ENCODE data around the gene CNTNAP2. TPM values are rescaled to one million over a fixed set of nuclear protein-coding genes. Genes with fewer than 3 reads are reported as not detected.
"Not testable (repeated sequence)": the region's sequence is repeated elsewhere in the genome, so short reads cannot be mapped to it uniquely, and the experiment has no call there.

CNTNAP2 gene
- total RNA-seq, 3 donors from 2014 or later (not counting 1 experiment from before 2014, with no cell fraction given): 0.18 to 1.1 TPM; not detected in 1

- peaks cover 4% of the 10 kb centered on the region for H3K9me3 ChIP-seq (ENCODE audit: control insufficient read depth, insufficient read depth, low read length)
- H3K27ac ChIP-seq (ENCODE audit: low read length): no peak overlapping the region
- Mint-ChIP-seq H3K4me1 (peaks cover 0 to 13% of the 10 kb centered on the region in 2 donors), H3K36me3 (no peaks in the 10 kb centered on the region), H3K27ac (no peak overlapping the region), H3K9me3 (peaks cover 13 to 18% of the 10 kb centered on the region in 2 donors), H3K27me3 (ENCODE audit: low read depth in 2 of 2) (peaks cover 13 to 30% of the 10 kb centered on the region in 2 donors), H3K4me3 (no peak overlapping the region)
- DNase-seq (no peak), ATAC-seq (no peak)
- WGBS (ENCODE audit: insufficient coverage): 92% methylated on average over 9 of the region's 9 CpGs
- H3K4me1 ChIP-seq (ENCODE audit: control insufficient read depth, insufficient read depth, low read length): no peaks in the 10 kb centered on the region
- TF ChIP-seq, protein P1, sequence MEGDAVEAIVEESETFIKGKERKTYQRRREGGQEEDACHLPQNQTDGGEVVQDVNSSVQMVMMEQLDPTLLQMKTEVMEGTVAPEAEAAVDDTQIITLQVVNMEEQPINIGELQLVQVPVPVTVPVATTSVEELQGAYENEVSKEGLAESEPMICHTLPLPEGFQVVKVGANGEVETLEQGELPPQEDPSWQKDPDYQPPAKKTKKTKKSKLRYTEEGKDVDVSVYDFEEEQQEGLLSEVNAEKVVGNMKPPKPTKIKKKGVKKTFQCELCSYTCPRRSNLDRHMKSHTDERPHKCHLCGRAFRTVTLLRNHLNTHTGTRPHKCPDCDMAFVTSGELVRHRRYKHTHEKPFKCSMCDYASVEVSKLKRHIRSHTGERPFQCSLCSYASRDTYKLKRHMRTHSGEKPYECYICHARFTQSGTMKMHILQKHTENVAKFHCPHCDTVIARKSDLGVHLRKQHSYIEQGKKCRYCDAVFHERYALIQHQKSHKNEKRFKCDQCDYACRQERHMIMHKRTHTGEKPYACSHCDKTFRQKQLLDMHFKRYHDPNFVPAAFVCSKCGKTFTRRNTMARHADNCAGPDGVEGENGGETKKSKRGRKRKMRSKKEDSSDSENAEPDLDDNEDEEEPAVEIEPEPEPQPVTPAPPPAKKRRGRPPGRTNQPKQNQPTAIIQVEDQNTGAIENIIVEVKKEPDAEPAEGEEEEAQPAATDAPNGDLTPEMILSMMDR (IDR thresholded peaks at IDR 0.05): no peak
- no peaks in the 10 kb centered on the region for H3K27me3 ChIP-seq (ENCODE audit: control insufficient read depth, insufficient read depth, low read length)
- no peaks in the 10 kb centered on the region for H3K36me3 ChIP-seq (ENCODE audit: control insufficient read depth, insufficient read depth, low read length)
- H3K4me3 ChIP-seq (ENCODE audit: low read length): no peak overlapping the region
- intact Hi-C loops (cut with micrococcal nuclease): no loop called here
Measured at GRCh38 chr7:148330822-148331221, 2214.2 kb downstream of the CNTNAP2 start.

- intact Hi-C loops (cut with micrococcal nuclease): not testable (repeated sequence)
- peaks cover 0 to 13% of the 10 kb centered on the region in 2 donors for H3K4me1 Mint-ChIP-seq
Measured at GRCh38 chr7:148331456-148331855, 2214.9 kb downstream of the CNTNAP2 start.

DNA sequence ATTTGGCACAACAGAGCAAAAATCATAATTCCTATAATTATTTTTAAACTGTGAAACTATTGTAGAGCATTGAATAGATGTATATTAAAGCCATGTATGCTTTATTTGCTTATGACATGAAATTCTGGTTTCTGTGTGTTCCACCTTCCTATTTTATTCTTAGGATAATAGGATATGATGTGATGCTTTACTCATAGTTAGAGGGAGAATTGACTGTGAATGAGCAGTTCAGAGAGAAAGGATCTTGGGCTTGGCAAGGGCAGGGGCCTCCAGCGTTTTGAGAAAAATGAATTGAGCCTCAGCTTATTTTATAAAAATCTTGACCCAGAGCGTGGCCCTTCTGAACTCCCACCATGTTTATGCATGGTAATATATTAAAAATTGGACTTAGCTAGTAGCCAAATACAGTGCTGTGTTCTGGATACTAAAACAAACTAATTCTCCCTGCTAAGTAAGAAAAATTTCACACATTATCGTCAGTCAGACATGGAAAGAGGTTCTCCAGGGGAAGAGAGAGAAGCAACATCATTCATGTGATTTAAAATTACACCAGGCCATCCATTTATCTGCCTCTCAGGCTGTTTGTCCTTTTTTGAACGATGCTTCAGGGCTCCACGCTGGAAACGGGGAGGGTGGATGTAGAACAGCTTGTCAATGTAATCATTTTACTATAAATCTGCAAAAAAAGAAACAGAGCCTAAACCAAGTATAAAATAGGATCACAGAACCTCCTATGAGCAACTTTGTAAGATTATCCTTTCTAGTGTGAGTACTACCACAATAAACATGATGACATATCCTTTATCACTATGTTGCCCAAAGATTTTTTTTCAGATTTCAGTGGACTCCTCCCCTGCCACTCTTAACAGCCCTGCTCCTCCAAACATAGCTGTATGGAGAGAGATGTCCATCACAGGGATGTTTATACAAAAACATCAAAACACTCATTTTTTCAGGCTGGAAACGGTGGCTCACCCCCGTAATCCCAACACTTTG is 2215.9 kb downstream of the CNTNAP2 start:
- TF ChIP-seq, protein P1 (IDR thresholded peaks at IDR 0.05): no peak
- Histone ChIP-seq H3K27me3 (ENCODE audit: control insufficient read depth, insufficient read depth, low read length) (no peaks in the 10 kb centered on the region), H3K27ac (ENCODE audit: low read length) (no peak overlapping the region), H3K9me3 (ENCODE audit: control insufficient read depth, insufficient read depth, low read length) (peaks cover 4% of the 10 kb centered on the region), H3K4me3 (ENCODE audit: low read length) (no peak overlapping the region), H3K36me3 (ENCODE audit: control insufficient read depth, insufficient read depth, low read length) (no peaks in the 10 kb centered on the region), H3K4me1 (ENCODE audit: control insufficient read depth, insufficient read depth, low read length) (no peaks in the 10 kb centered on the region)
- Mint-ChIP-seq H3K9me3 (peaks cover 13 to 18% of the 10 kb centered on the region in 2 donors), H3K36me3 (no peaks in the 10 kb centered on the region), H3K4me1 (peaks cover 0 to 13% of the 10 kb centered on the region in 2 donors), H3K4me3 (no peak overlapping the region), H3K27me3 (ENCODE audit: low read depth in 2 of 2) (peaks cover 22 to 39% of the 10 kb centered on the region in 2 donors), H3K27ac (no peak overlapping the region)
- DNase-seq: no peak
- 100% methylated on average over 1 of the region's 8 CpGs for WGBS (ENCODE audit: insufficient coverage)
- intact Hi-C loops (cut with micrococcal nuclease): no loop called here
- ATAC-seq: no peak

More at GRCh38 chr7:148331456-148331855, 2214.9 kb downstream of the CNTNAP2 start:
- H3K4me1 ChIP-seq (ENCODE audit: control insufficient read depth, insufficient read depth, low read length); H3K27ac Mint-ChIP-seq; ATAC-seq; H3K27me3 ChIP-seq (ENCODE audit: control insufficient read depth, insufficient read depth, low read length); H3K36me3 Mint-ChIP-seq; H3K4me3 Mint-ChIP-seq; H3K27ac ChIP-seq (ENCODE audit: low read length); H3K4me3 ChIP-seq (ENCODE audit: low read length); H3K9me3 ChIP-seq (ENCODE audit: control insufficient read depth, insufficient read depth, low read length); H3K36me3 ChIP-seq (ENCODE audit: control insufficient read depth, insufficient read depth, low read length); DNase-seq: not testable (repeated sequence)
- Mint-ChIP-seq H3K9me3 (peaks cover 13 to 18% of the 10 kb centered on the region in 2 donors), H3K27me3 (ENCODE audit: low read depth in 2 of 2) (peaks cover 15 to 31% of the 10 kb centered on the region in 2 donors)
- WGBS (ENCODE audit: insufficient coverage): 86% methylated on average over 9 of the region's 11 CpGs

DNA sequence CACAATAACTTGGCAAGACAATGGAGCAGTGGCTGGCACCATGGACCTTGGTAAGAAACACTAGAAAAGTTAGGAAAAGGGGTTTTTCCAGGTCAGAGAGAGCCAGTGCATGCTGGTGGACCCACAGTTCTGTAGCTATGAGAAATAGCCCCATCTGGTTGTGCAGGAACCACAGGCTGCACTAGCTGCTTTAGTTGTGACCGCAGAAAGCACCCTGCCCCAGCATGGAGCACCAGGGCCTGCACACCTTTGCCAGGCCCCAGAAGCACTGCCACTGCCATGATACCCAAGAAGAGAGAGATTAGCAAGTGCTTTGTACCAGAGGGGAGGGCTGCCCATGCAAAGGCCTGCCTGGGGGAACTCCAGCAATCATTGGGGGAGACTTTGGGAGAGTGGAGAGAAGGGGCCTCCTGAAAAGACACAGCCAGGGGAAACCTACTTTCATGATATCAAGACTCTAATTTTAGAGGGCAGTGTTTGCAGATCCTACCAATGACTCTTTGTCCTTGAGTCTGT is 2217.9 kb downstream of the CNTNAP2 start:
- peaks cover 8 to 24% of the 10 kb centered on the region in 2 donors for H3K4me1 Mint-ChIP-seq
- no peak overlapping the region for H3K27ac Mint-ChIP-seq
- TF ChIP-seq, protein P1 (IDR thresholded peaks at IDR 0.05): no peak
- Histone ChIP-seq H3K27me3 (ENCODE audit: control insufficient read depth, insufficient read depth, low read length) (peaks cover 10% of the 10 kb centered on the region), H3K4me1 (ENCODE audit: control insufficient read depth, insufficient read depth, low read length) (peaks cover 7% of the 10 kb centered on the region), H3K9me3 (ENCODE audit: control insufficient read depth, insufficient read depth, low read length) (peaks cover 4% of the 10 kb centered on the region), H3K4me3 (ENCODE audit: low read length) (no peak overlapping the region), H3K36me3 (ENCODE audit: control insufficient read depth, insufficient read depth, low read length) (no peaks in the 10 kb centered on the region), H3K27ac (ENCODE audit: low read length) (no peak overlapping the region)
- H3K36me3 Mint-ChIP-seq: no peaks in the 10 kb centered on the region
- intact Hi-C loops (cut with micrococcal nuclease): no loop called here
- peaks cover 38 to 60% of the 10 kb centered on the region in 2 donors for H3K27me3 Mint-ChIP-seq (ENCODE audit: low read depth in 2 of 2)
- H3K4me3 Mint-ChIP-seq: no peak overlapping the region
- H3K9me3 Mint-ChIP-seq: peaks cover 13 to 18% of the 10 kb centered on the region in 2 donors
- WGBS (ENCODE audit: insufficient coverage): 96% methylated on average over 1 of the region's 1 CpG
- no peak for DNase-seq
- ATAC-seq: no peak

Measured in natural killer cell (primary cell).